Erythroblast (primary cell): Measurements from ENCODE around the gene UBE2I.

Experiments used
- GATA1 ChIP-seq: IDR thresholded peaks from 2 replicates; pipeline ENCODE4 v1.6.1; 2011; ENCODE audit warnings: low read depth, mild to moderate bottlenecking, control low read depth, low read length, moderate library complexity
- POLR2A ChIP-seq: IDR thresholded peaks from 2 replicates; pipeline ENCODE4 v1.6.1; 2011; ENCODE audit warnings: mild to moderate bottlenecking, low read length

GRCh38 chr16:1274767-1275166 lies 34.7 kb upstream of the UBE2I start:
- TF ChIP-seq POLR2A: no peak
- no peak for TF ChIP-seq GATA1
